Stimulated activated CD4-positive, alpha-beta T cell treated with anti-CD3 and anti-CD28 coated beads, Interleukin-12 subunit alpha, Interleukin-12 subunit beta, amount 100 ng/mL, for 24 hours (primary cell): ENCODE measurements around the gene CEACAM3.

Source experiments
- DNase-seq, 2 experiments: peaks; one replicate each; pipeline ENCODE4 v3.0.0-alpha.2; 2020; ENCODE audit warnings: low read depth in 2 of 2

Gene CEACAM3

DNA sequence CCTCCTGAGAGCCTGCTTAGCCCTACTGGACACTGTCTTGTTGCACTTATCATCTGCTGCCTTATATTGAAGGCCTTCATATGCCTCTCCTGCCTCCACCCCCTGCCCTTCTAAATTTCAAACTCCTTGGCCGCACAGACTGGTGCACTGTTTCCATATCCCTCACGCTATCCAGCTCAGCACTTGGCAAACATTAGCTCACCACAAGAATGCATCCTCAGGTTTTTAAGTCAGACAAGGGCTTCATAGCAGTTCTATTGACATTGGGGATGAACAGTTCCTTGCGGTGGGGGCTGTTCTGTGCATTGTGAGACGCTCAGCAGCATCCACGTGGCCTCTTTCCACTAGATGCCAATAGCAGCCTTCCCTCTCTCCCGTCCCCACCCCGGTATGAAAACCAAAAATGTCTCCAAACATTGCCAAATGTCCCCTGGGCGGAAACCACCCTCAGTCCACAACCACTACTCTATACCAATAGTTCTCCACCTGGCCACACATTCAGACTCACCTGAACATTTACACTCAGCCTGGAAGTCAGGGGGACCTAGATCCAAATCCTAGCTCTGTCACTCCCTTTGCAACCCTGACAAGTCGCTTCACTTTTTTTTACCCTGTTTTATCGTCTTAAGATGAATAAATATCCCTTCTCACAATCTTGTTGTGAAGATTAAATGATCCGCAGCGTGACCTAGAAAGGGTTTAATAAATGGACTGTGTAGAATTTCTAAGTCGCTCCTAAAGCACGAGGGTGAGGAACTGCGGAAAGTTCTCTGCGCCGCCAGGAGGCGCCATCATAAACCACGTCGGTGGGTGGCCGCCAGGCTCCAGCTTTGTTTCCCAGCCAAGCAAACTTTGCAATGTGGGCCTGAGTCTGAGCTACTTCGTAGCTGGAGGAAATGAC is 3.6 kb upstream of the CEACAM3 start:
- peak; percentile 18 to 43 for DNase-seq

GRCh38 chr19:41793414-41793727 is 3.0 kb upstream of the CEACAM3 start:
- no peak for DNase-seq

GRCh38 chr19:41795031-41795461 is 1.3 kb upstream of the CEACAM3 start:
- DNase-seq = peak; percentile 14 to 61

- DNase-seq = no peak
These were observed 514 bp downstream of the CEACAM3 start for GRCh38 chr19:41796901-41797300.

DNA sequence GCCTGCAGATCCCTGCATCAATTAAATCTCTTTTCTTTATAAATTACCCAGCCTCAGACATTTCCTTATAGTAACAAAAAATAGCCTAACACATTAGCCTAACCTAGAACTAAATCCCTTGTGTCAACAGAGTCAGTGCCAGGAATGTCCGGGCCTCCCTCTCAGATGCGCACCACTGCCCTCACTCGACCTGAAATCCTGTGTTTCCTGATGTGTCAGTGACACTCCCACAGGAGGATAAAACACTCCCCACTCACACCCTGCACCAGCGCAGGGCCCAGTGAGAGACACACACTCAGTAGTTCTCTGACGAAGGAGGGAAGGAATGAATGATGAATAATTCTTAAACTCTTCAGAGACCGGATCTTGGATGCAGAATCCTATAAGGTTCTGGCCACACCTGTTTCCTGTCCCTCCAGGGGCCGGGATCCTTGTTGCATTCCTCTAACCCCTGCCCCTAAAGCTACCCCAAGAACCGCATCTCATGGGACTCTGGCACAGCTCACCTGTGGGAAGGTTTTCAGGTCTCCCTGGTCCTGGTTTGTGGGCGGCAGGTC is 3.1 kb downstream of the CEACAM3 start:
- DNase-seq = no peak

DNA sequence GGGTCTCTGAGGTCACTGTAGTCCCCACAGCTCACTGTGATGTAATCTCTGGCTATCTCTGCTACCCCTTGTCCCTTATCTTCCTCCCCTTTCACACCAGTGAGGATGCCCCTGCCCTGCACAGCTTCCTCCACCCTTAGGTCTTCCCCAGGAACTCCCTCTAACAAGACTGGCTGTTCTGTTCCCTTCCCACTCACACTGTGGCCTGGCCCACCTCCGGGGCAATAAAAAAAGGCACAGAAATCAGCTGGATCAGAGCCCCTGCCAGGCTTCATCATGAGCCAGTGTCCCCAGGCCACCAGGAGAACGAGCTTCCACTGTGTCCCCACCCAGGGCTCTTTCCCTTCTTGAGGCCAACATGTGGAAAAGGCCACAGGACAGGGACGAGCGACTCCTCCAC is 4.6 kb downstream of the CEACAM3 start:
- DNase-seq = no peak

DNA sequence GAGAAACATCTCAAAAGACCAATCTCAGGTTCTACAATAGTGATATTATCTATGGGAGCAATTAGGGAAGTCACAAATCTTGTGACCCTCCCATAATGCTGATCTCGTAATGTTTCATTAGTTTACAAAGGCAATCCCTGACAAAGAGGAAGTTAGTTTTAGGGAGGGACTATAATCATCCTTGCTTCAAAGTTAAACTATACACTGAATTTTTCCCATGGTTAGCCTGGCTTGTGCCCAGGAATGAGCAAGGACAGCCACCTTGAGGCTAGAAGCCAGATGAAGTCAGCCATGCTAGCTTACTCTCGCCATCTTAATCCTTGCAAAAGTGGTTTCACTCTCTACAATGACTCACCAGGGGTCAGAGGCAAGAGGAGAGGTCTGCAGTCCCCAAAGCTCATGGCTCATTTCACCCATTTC is 5.4 kb downstream of the CEACAM3 start:
- DNase-seq = no peak

- no peak for DNase-seq
These were observed 6.4 kb downstream of the CEACAM3 start for GRCh38 chr19:41802770-41803169.

DNA sequence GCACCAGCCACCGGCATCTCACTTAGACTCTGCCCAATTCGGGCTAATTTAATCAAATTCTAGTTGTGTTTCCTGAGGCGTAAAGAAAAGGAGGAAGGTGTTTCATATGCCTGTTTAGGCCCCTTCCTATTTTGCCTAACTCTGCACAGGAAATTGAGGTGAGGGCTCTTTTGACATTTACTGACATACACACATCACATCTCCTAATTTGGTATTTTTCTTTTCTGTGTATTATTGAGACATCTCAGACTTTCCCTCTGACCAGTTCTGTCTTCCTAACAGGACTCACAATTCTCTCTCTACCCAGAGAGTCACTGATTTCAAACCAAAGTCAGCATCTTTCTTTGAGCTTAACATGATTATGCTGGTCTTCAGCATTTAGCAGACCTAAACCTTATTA is 7.9 kb downstream of the CEACAM3 start:
- DNase-seq = no peak

DNA sequence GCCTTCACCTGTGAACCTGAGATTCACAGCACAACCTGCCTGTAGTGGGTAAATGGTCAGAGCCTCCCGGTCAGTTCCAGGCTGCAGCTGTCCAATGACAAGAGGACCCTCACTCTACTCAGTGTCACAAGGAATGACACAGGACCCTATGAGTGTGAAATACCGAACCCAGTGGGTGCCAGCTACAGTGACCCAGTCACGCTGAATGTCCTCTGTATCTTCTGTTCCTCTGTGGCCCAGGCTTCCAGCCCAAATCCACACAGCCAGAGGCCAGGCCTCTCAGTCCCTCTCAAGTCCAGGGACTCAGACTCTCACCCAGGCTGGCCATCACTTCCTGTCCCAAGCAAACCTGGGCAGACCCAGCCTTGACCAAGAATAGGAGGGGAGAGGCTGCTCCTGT is 10.8 kb downstream of the CEACAM3 start:
- no peak for DNase-seq

DNA sequence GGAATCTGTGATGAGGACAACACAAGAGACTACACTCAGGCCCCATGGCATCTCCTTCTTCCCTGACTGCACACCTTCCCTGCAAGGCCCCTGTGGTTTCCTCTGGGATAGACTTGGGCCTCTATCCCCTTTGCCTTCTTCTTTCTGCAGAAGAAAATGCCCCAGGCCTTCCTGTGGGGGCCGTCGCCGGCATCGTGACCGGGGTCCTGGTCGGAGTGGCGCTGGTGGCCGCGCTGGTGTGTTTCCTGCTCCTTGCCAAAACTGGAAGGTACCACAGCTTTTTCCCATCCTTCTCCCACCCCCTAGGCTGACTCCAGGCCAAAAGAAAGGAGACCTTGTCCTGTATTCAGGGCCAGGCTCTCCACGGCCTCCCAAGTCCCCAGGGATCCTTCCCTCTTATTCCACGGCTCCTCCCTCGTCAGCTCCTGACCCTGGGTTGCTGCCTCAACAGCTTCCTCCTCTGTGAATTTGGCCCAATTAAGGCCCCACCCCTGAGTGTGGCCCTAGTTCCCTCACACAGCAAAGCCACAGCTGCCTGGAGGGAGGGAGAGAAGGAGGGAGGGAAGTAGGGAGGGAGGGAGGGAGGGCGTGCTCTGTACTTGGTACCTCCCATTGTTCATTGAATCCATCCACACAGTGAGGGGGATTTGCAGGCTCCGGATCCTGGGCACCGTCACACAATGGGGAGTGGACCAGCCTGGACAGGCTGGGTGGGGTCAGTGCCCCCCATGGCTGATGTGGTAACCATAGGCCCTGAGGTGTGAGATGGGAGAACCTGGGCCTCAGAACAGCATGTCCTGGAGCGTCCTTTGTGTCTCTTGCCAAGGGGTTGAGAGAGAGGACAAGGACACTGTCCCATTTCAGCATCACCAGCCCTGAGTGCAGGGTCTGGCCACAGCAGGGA is 12.5 kb downstream of the CEACAM3 start:
- no peak for DNase-seq

GRCh38 chr19:41810301-41810700 is 13.9 kb downstream of the CEACAM3 start:
- no peak for DNase-seq

DNA sequence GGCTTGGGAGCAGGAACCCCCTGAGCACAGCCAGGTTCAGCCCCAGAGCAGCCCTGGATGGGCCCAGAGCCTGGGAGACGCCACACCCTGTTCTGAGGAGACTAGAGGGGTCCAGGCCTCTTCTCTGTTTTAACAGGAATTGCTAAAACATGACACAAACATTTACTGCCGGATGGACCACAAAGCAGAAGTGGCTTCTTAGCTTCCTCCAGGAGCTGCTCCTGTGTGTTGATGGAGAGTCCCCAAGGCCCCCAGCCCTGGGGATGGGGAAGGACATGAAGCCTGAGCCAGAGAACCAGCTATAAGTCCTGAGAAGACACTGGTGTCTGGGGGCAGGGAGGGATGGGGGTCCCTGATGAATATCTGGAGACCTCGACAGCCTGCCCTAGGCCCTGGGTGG is 14.6 kb downstream of the CEACAM3 start:
- DNase-seq = no peak

- DNase-seq = no peak
These were observed 15.6 kb downstream of the CEACAM3 start for GRCh38 chr19:41811981-41812380.

GRCh38 chr19:41813911-41814310 is 17.5 kb downstream of the CEACAM3 start:
- no peak for DNase-seq

DNA sequence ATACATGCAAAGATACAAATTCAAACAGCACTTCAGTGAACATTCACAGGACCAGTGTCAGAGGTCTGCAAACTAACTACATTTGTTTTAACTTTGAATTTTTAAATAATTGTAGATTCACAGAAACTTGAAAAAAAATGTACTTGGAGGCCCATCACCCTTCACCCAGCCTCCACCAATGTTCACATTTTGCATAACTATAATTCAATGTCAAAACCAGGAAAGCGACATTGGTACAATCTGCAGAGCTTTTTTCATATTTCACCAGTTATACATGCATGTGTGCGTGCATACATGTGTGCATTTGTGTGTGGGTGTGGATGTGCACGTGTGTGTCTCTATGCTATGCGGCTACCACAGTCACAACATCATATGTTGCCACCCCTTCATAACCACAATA is 18.9 kb downstream of the CEACAM3 start:
- DNase-seq = no peak

- no peak for DNase-seq
These were observed 20.4 kb downstream of the CEACAM3 start for GRCh38 chr19:41816761-41817160.

DNA sequence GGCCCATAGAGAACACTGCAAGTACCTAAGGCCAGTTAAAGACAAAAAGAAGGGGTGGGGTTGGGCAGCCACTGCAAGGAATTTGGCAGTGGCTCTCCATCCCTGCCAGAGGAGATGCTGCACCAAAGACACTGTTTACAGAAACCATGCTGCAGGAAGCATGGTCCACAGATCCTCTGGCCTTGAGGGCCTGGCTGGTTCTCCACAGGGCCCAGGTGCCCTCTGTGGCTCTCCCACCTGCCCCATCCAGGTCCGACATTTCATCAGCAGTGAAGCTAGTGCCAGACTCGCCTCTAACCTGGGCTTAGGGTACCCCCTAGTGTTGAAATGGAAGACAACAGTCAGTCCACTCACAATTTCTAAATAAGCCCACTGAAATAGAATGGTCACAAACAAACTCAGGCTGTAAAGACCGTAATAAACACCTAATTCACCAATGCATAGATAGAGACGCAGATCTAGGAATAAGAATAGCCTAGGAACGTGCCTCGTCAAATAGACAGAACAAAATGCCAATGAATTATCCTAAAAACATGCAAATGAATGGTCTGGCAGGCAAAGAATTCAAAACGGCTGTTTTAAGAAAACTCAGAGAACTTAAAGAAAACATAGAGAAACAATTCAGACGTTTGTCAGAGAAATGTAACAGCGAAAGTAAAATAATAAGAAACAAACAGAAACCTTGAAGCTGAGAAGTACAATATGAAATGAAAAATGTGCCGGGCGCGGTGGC is 24.8 kb downstream of the CEACAM3 start:
- peak; percentile 10 to 12 for DNase-seq

- no peak for DNase-seq
These were observed 41.8 kb downstream of the CEACAM3 start for GRCh38 chr19:41837981-41838708.

DNA sequence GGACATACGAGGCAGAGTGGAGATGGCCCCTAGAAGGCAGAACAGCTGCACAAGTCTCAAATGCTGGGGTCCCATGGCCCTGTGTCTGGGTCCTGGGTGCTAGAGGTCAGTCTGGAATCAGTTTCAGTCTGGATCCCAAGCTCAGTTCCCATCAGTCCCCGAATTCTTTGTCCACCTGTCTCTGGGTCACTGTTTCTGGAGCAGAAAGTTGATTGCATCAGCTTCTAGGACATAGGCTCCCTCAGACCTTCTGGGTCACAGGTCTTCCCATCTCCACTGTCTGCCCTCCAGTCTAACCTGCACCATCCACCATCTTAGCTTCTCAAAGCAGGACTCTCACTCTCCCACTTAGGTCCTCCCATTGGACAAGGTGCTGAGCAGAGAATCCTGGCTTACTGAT is 42.8 kb downstream of the CEACAM3 start:
- DNase-seq = no peak

DNA sequence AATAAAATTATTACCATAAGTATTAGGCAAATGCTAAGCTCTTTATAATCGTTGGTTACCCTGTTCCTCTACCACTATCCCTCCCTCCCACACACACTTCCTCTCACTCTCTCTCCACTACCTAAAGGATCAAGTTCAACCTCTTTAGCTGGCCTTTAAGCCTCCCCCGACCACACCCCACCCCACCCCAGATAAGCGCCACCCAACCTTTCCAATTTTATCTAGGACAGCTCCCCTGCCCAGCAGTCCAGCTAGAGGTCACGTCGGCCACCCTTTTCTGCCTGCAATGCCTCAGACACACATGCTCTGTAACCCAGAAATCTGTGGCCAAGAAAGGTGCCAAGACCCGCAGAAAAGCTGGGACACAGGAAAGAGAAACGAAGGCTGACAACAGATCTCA is 47.0 kb downstream of the CEACAM3 start:
- DNase-seq = no peak
